H1 (cell line): ENCODE results near the gene YEATS4. TPM values are rescaled to one million over a fixed set of nuclear protein-coding genes. Genes with fewer than 3 reads are reported as not detected.

Experiments
- CTCF ChIA-PET: fragments of 300-600 bp; sonication (Branson Sonifier 250); formaldehyde crosslinking; loops from one replicate; lab custom pipeline; 2021; ENCODE audit not compliant: partially characterized antibody; lab: Charles Lee
- POLR2A ChIA-PET: fragments of 300-600 bp; sonication (Branson Sonifier 250); formaldehyde crosslinking; loops from one replicate; lab custom pipeline; 2021; ENCODE audit warnings: inconsistent platforms; ENCODE audit not compliant: partially characterized antibody; lab: Charles Lee
- DNase-seq, 2 experiments: peaks; one replicate each; pipeline versions ENCODE4 v3.0.0 to v3.0.0-alpha.2; 2010 to 2022; ENCODE audit warnings: low spot score in 2 of 2, low read depth in 1 of 2, mixed read lengths in 1 of 2
- FAIRE-seq: peaks from 2 replicates; lab custom pipeline; 2011; peaks lifted over from hg19 to GRCh38; lab: Jason Lieb, UNC
- H2AFZ ChIP-seq: 2 replicates; pipeline ENCODE4 v1.8.1; 2012; ENCODE audit warnings: low read length, inconsistent platforms
- H2AK5ac ChIP-seq: 2 replicates; pipeline ENCODE4 v1.6.1; 2013; ENCODE audit warnings: low read depth, low read length
- H2BK120ac ChIP-seq: replicated peaks from 2 replicates; pipeline ENCODE3; 2013; ENCODE audit warnings: low read depth, low read length, inconsistent platforms
- H2BK12ac ChIP-seq: 2 replicates; pipeline ENCODE4 v1.6.1; 2013; ENCODE audit warnings: low read depth, low read length
- H2BK15ac ChIP-seq: 2 replicates; pipeline ENCODE4 v1.6.1; 2013; ENCODE audit warnings: low read length
- H2BK20ac ChIP-seq: 2 replicates; pipeline ENCODE4 v1.6.1; 2013; ENCODE audit warnings: low read length
- H2BK5ac ChIP-seq: 2 replicates; pipeline ENCODE4 v1.6.1; 2013; ENCODE audit warnings: low read depth, low read length
- H3K14ac ChIP-seq: 2 replicates; pipeline ENCODE4 v1.6.1; 2013; ENCODE audit warnings: inconsistent platforms; ENCODE audit not compliant: insufficient read length
- H3K18ac ChIP-seq: 2 replicates; pipeline ENCODE4 v1.6.1; 2013; ENCODE audit warnings: low read length; ENCODE audit errors: extremely low read depth
- H3K23ac ChIP-seq: 2 replicates; pipeline ENCODE4 v1.6.1; 2013; ENCODE audit warnings: inconsistent platforms; ENCODE audit not compliant: insufficient read length
- H3K23me2 ChIP-seq: 2 replicates; pipeline ENCODE4 v1.6.1; 2013; ENCODE audit warnings: low read depth, low read length
- H3K27ac ChIP-seq: 2 replicates; pipeline ENCODE4 v1.6.1; 2011; ENCODE audit warnings: low read depth, low read length, inconsistent platforms
- H3K27me3 ChIP-seq, 4 experiments: replicated peaks in 1 of 4; 1 replicate in 1 of 4; 2 replicates in 3 of 4; pipeline versions ENCODE4 v1.6.1 to v1.8.1; 2011 to 2013; ENCODE audit warnings: low read length in 3 of 4, mild to moderate bottlenecking in 3 of 4, inconsistent platforms in 2 of 4, mixed read lengths in 2 of 4, moderate library complexity in 1 of 4; ENCODE audit not compliant: control insufficient read depth in 3 of 4, insufficient read depth in 3 of 4; ENCODE audit errors: extremely low read depth in 1 of 4
- H3K36me3 ChIP-seq, 4 experiments: 2 replicates each; pipeline versions ENCODE4 v1.6.1 to v1.8.1; 2011 to 2013; ENCODE audit warnings: mild to moderate bottlenecking in 4 of 4, low read length in 3 of 4, moderate library complexity in 2 of 4, control low read depth in 1 of 4, inconsistent platforms in 1 of 4; ENCODE audit not compliant: insufficient read depth in 4 of 4, control insufficient read depth in 2 of 4
- H3K4ac ChIP-seq: replicated peaks from 2 replicates; pipeline ENCODE3; 2013; ENCODE audit warnings: low read length, low read depth, mixed read lengths, inconsistent platforms; ENCODE audit not compliant: insufficient read length
- H3K4me1 ChIP-seq, 4 experiments: replicated peaks in 1 of 4; 1 replicate in 1 of 4; 2 replicates in 3 of 4; pipeline versions ENCODE4 v1.6.1 to v1.8.1; 2011 to 2013; ENCODE audit warnings: low read length in 3 of 4, inconsistent platforms in 2 of 4, mixed read lengths in 1 of 4; ENCODE audit not compliant: insufficient read depth in 4 of 4, control insufficient read depth in 3 of 4
- H3K4me2 ChIP-seq, 2 experiments: 2 replicates each; pipeline versions ENCODE4 v1.6.1 to v1.8.1; 2011 to 2013; ENCODE audit warnings: low read depth in 2 of 2, low read length in 2 of 2, control low read depth in 1 of 2, inconsistent platforms in 1 of 2, mild to moderate bottlenecking in 1 of 2; ENCODE audit not compliant: insufficient read depth in 1 of 2
- H3K4me3 ChIP-seq, 4 experiments: fragments of 200-600, 300-600 bp in 1 of 4; sonication (generic), shearing (Covaris generic), sonication (Bioruptor Twin) in 1 of 4; 2 replicates each; pipeline versions ENCODE4 v1.5.1 to v1.8.1; 2011 to 2016; ENCODE audit warnings: low read length in 4 of 4, low read depth in 3 of 4, control low read depth in 2 of 4, inconsistent platforms in 2 of 4, mild to moderate bottlenecking in 2 of 4, mixed read lengths in 1 of 4, moderate library complexity in 1 of 4; ENCODE audit not compliant: insufficient read depth in 2 of 4; ENCODE audit errors: extremely low read depth in 1 of 4
- H3K56ac ChIP-seq: replicated peaks from 2 replicates; pipeline ENCODE3; 2013; ENCODE audit warnings: low read depth, mild to moderate bottlenecking, mixed read lengths, low read length, inconsistent platforms; ENCODE audit not compliant: insufficient read length
- H3K79me1 ChIP-seq: 2 replicates; pipeline ENCODE4 v1.6.1; 2013; ENCODE audit warnings: low read depth, low read length, control low read depth
- H3K79me2 ChIP-seq, 2 experiments: 2 replicates each; pipeline versions ENCODE4 v1.6.1 to v1.8.1; 2012 to 2013; ENCODE audit warnings: low read length in 2 of 2, mild to moderate bottlenecking in 2 of 2, inconsistent platforms in 1 of 2; ENCODE audit not compliant: insufficient read depth in 2 of 2, control insufficient read depth in 1 of 2
- H3K9ac ChIP-seq, 4 experiments: replicated peaks in 1 of 4; 1 replicate in 1 of 4; 2 replicates in 3 of 4; pipeline versions ENCODE4 v1.6.1 to v1.8.1; 2011 to 2013; ENCODE audit warnings: low read depth in 3 of 4, low read length in 3 of 4, control low read depth in 2 of 4, mild to moderate bottlenecking in 2 of 4, moderate library complexity in 2 of 4, inconsistent platforms in 1 of 4; ENCODE audit errors: extremely low read depth in 1 of 4
- H3K9me3 ChIP-seq, 2 experiments: 2 replicates each; pipeline versions ENCODE4 v1.6.1 to v1.8.1; 2012 to 2013; ENCODE audit warnings: mild to moderate bottlenecking in 2 of 2, moderate library complexity in 2 of 2, control low read depth in 1 of 2, inconsistent platforms in 1 of 2, low read depth in 1 of 2, low read length in 1 of 2, mixed read lengths in 1 of 2; ENCODE audit not compliant: insufficient read depth in 2 of 2
- H4K20me1 ChIP-seq, 2 experiments: replicated peaks in 1 of 2; 2 replicates each; pipeline versions ENCODE3 to v1.8.1; 2011 to 2013; ENCODE audit warnings: inconsistent platforms in 2 of 2, low read length in 2 of 2, mild to moderate bottlenecking in 1 of 2; ENCODE audit not compliant: insufficient read depth in 2 of 2, control insufficient read depth in 1 of 2
- H4K5ac ChIP-seq: 2 replicates; pipeline ENCODE4 v1.6.1; 2013; ENCODE audit warnings: low read length, low read depth, mixed read lengths, inconsistent platforms; ENCODE audit not compliant: insufficient read length
- H4K8ac ChIP-seq: 2 replicates; pipeline ENCODE4 v1.8.0; 2013; ENCODE audit warnings: mild to moderate bottlenecking, moderate library complexity, low read length, inconsistent platforms; ENCODE audit not compliant: insufficient read depth; ENCODE audit errors: extremely low read depth
- H4K91ac ChIP-seq: replicated peaks from 2 replicates; pipeline ENCODE3; 2013; ENCODE audit warnings: low read length, mixed read lengths, inconsistent platforms; ENCODE audit not compliant: insufficient read length
- POLR2AphosphoS5 ChIP-seq: IDR thresholded peaks from 2 replicates; pipeline ENCODE4 v1.6.1; 2011; ENCODE audit warnings: low read depth, low read length
- RFX5 ChIP-seq: IDR thresholded peaks from 2 replicates; pipeline ENCODE4 v1.6.1; 2011; ENCODE audit warnings: low read depth, low read length, improper control_type of control experiment, borderline replicate concordance
- WGBS, 2 experiments: shearing (Covaris generic) in 1 of 2; methylation state at CpG; one replicate each; pipeline versions ENCODE4 v1.1.6 to v1.1.7; 2013 to 2015; ENCODE audit warnings: low lambda C conversion rate in 2 of 2, mixed read lengths in 2 of 2, inconsistent platforms in 1 of 2, low coverage in 1 of 2, missing lambda C conversion rate in 1 of 2; ENCODE audit not compliant: insufficient replicate concordance in 2 of 2, insufficient coverage in 1 of 2, insufficient read length in 1 of 2; ENCODE audit errors: extremely low coverage in 1 of 2, missing lambda C conversion rate in 1 of 2; 5-methylcytosine and 5-hydroxymethylcytosine counted together
- polyA plus RNA-seq, 7 experiments: library from polyadenylated mRNA; depleted of rRNA in 3 of 7; stranded (reverse) in 5 of 7; unstranded in 2 of 7; fragments of >200 nt in 5 of 7; fragments of 200-250 nt in 2 of 7; gene quantifications; 1 replicate in 5 of 7; 2 replicates in 1 of 7; 4 replicates in 1 of 7; pipeline versions ENCODE4 v1.2.1 to v1.2.3, GENCODE V29; 2011 to 2013; ENCODE audit warnings: missing spikeins in 2 of 7, mixed read lengths in 2 of 7
- total RNA-seq: library from RNA; stranded (reverse); fragmentation: NEBNext Ultra II Directional; extraction: Animal tissue kit (Norgen Biotek cat#: 25700); gene quantifications from 2 replicates; pipeline ENCODE4 v1.2.1, GENCODE V29; 2021

The YEATS4 gene
- total and polyA plus RNA-seq, 2 of the 8 experiments (the other 6 are each of a cell fraction or from before 2014, with no cell fraction given): 25.7 to 32.5 TPM

DNA sequence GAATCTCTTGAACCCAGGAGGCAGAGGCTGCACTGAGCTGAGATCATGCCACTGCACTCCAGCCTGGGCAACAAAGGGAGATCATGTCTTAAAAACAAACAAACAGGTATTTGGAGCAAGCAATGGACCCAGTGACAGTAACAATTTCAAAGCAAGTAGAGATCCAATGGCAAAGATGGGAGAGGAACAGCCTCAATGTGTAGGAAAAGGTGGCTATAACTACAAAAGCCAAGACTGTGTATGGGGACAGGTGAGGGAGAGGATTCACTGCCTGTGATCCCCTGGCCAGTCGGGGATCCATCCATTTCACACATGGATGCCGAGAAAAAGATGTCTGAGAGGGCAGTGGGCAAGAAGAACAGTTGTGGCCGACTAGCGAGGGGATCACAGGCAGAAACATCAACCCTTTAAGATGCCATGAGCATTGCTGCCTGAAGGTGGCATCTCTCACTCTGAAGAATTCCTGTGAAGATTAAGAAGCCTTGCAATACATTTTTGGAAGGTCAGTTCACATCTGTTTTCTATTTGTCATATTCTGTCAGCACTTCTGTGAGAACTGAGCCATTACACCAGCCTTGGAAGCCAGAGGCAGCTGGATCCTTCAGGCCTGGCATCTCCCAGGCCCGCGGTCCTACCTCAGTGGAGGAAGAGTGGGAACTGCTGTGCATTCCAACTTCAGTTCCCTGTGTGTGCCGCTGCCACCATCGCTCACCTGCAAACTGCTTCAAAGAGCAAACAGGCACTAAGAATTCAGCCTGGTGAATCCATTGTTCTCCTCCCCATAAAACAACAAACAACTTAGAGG lies 56.1 kb downstream of the YEATS4 start:
- H3K4me3 ChIP-seq: peak overlapping the region in 1 of 4 experiments; percentile 20; a peak in 1 of 8 replicates
- no peaks in the 10 kb centered on the region; a peak in 1 of 8 replicates for H3K36me3 ChIP-seq
- no peak overlapping the region for H4K5ac ChIP-seq
- H2BK120ac ChIP-seq: no peak overlapping the region
- 62% methylated on average over 8 of the region's 8 CpGs; no CpG with 5 or more reads in 1 of the 2 experiments for WGBS, 2 experiments
- FAIRE-seq: peak; percentile 87
- no peaks in the 10 kb centered on the region for H3K23me2 ChIP-seq
- peak overlapping the region; percentile 89 for H2BK5ac ChIP-seq
- peak overlapping the region; percentile 17 to 49; a peak in 3 of 4 replicates for H3K4me2 ChIP-seq
- H3K18ac ChIP-seq: no peak overlapping the region
- no peak overlapping the region for H2BK20ac ChIP-seq
- CTCF ChIA-PET: interaction anchor here (0.7 to 2.7 kb wide), 7 partner anchors 12 to 165 kb away, joined by 3 to 8 read pairs (median 4); no protein-coding TSS in a partner anchor
- DNase-seq: peak; percentile 31 to 68
- H4K91ac ChIP-seq: peak overlapping the region; percentile 6
- no peak overlapping the region for H3K56ac ChIP-seq
- H3K4me1 ChIP-seq: peaks cover 0 to 5% (median 2%) of the 10 kb centered on the region in 4 experiments; a peak in 4 of 7 replicates
- H3K9me3 ChIP-seq: no peaks in the 10 kb centered on the region
- 0 out of 2 replicates have a peak overlapping the region, but pooled peaks have one; percentile 72 for H4K8ac ChIP-seq
- no peaks in the 10 kb centered on the region for H3K79me1 ChIP-seq
- no peak overlapping the region; the same call in none of the 2 replicates for H2BK12ac ChIP-seq
- no peak overlapping the region for H3K4ac ChIP-seq
- no peak overlapping the region for H3K14ac ChIP-seq
- no peaks in the 10 kb centered on the region for H3K27me3 ChIP-seq
- H3K79me2 ChIP-seq: no peaks in the 10 kb centered on the region
- 0 out of 2 replicates have a peak overlapping the region, but pooled peaks have one; percentile 69 for H2AK5ac ChIP-seq
- H4K20me1 ChIP-seq: no peaks in the 10 kb centered on the region
- H3K27ac ChIP-seq: no peak overlapping the region
- H2AFZ ChIP-seq: peak overlapping the region; percentile 96
- H2BK15ac ChIP-seq: peak overlapping the region; percentile 97; the same call in 1 of the 2 replicates
- H3K23ac ChIP-seq: no peak overlapping the region
- POLR2A ChIA-PET: no interaction called here
- no peak overlapping the region for H3K9ac ChIP-seq
- TF ChIP-seq RFX5 (no peak), POLR2AphosphoS5 (no peak)
